GM23338 (cell line): ENCODE measurements around the gene ATN1. TPM values are rescaled to one million over a fixed set of nuclear protein-coding genes. Genes with fewer than 3 reads are reported as not detected.

Experiments used
- ATAC-seq: fragments of 200-7000 bp; cut with Tn5 transposase; 3 replicates; pipeline ENCODE4 v1.9.1; 2020
- DNase-seq: peaks from one replicate; pipeline ENCODE4 v3.0.0-alpha.2; 2015; ENCODE audit warnings: low spot score
- H2AFZ ChIP-seq: fragments of 200-600 bp; sonication (generic); 2 replicates; pipeline ENCODE4 v1.8.0; 2016; ENCODE audit warnings: antibody characterized with exemption, mild to moderate bottlenecking, moderate library complexity
- H3F3A ChIP-seq: fragments of 200-600 bp; sonication (generic); replicated peaks from 2 replicates; pipeline ENCODE4 v1.8.0; 2017; ENCODE audit warnings: antibody characterized with exemption, mixed run types, low read depth
- H3K27ac ChIP-seq: fragments of 200-600 bp; sonication (generic); 2 replicates; pipeline ENCODE4 v1.6.1; 2016; ENCODE audit warnings: low read depth
- H3K27me3 ChIP-seq: fragments of 200-600 bp; sonication (generic); 2 replicates; pipeline ENCODE4 v1.8.0; 2016; ENCODE audit warnings: mild to moderate bottlenecking, mixed run types, moderate library complexity; ENCODE audit not compliant: insufficient read depth
- H3K36me3 ChIP-seq: fragments of 200-600 bp; sonication (generic); 2 replicates; pipeline ENCODE4 v1.8.0; 2016; ENCODE audit warnings: mild to moderate bottlenecking; ENCODE audit not compliant: insufficient read depth
- H3K4me1 ChIP-seq: fragments of 200-600 bp; sonication (generic); 2 replicates; pipeline ENCODE4 v1.8.0; 2016; ENCODE audit warnings: mild to moderate bottlenecking, moderate library complexity; ENCODE audit not compliant: insufficient read depth
- H3K4me2 ChIP-seq: fragments of 200-600 bp; sonication (generic); 2 replicates; pipeline ENCODE4 v1.7.1; 2017; ENCODE audit warnings: mixed run types
- H3K4me3 ChIP-seq: fragments of 200-600 bp; sonication (generic); 2 replicates; pipeline ENCODE4 v1.6.1; 2016; ENCODE audit warnings: mixed run types
- H3K79me2 ChIP-seq: fragments of 200-600 bp; sonication (generic); replicated peaks from 2 replicates; pipeline ENCODE4 v1.8.0; 2017; ENCODE audit warnings: mild to moderate bottlenecking; ENCODE audit not compliant: insufficient read depth
- H3K9me2 ChIP-seq: fragments of 200-600 bp; sonication (generic); 2 replicates; pipeline ENCODE4 v1.8.0; 2017; ENCODE audit not compliant: insufficient read depth
- H4K20me1 ChIP-seq: fragments of 200-600 bp; sonication (generic); replicated peaks from 2 replicates; pipeline ENCODE4 v1.8.0; 2017; ENCODE audit warnings: mild to moderate bottlenecking; ENCODE audit not compliant: insufficient read depth
- H3K27ac Mint-ChIP-seq: 2 replicates; pipeline ENCODE4 v1.8.0; 2020; ENCODE audit warnings: inconsistent platforms, mild to moderate bottlenecking, moderate library complexity, mixed read lengths
- H3K27me3 Mint-ChIP-seq: 3 replicates; pipeline ENCODE4 v1.8.0; 2022; ENCODE audit warnings: low read depth, mild to moderate bottlenecking, moderate library complexity, mixed read lengths, inconsistent platforms; ENCODE audit not compliant: insufficient read depth, poor library complexity
- H3K36me3 Mint-ChIP-seq: 3 replicates; pipeline ENCODE4 v1.8.0; 2021; ENCODE audit warnings: low read depth, mild to moderate bottlenecking, inconsistent platforms, moderate library complexity, mixed read lengths
- H3K4me1 Mint-ChIP-seq: 3 replicates; pipeline ENCODE4 v1.8.0; 2020; ENCODE audit warnings: mild to moderate bottlenecking, inconsistent platforms, mixed read lengths
- H3K4me3 Mint-ChIP-seq: 3 replicates; pipeline ENCODE4 v1.8.0; 2021; ENCODE audit warnings: moderate library complexity, mild to moderate bottlenecking, inconsistent platforms, mixed read lengths
- H3K9me3 Mint-ChIP-seq: 3 replicates; pipeline ENCODE4 v1.8.0; 2020; ENCODE audit warnings: moderate library complexity, mild to moderate bottlenecking, inconsistent platforms, mixed read lengths
- CREB1 ChIP-seq: fragments of 250-450 bp; sonication (Bioruptor Pico); IDR thresholded peaks from 2 replicates; pipeline ENCODE4 v1.5.0; 2020; ENCODE audit warnings: low read depth, mild to moderate bottlenecking, moderate library complexity
- ETS1 ChIP-seq: IDR thresholded peaks from 2 replicates; pipeline ENCODE4 v1.6.1; 2016; ENCODE audit warnings: antibody characterized with exemption
- EZH2 ChIP-seq: fragments of 200-600 bp; sonication (generic); IDR thresholded peaks from one replicate; pipeline ENCODE4 v1.8.0; 2017; ENCODE audit warnings: antibody characterized with exemption, mild to moderate bottlenecking, low read depth; ENCODE audit not compliant: unreplicated experiment
- EZH2phosphoT487 ChIP-seq: fragments of 200-600 bp; sonication (generic); IDR thresholded peaks from one replicate; pipeline ENCODE4 v1.8.1; 2018; ENCODE audit warnings: antibody characterized with exemption; ENCODE audit not compliant: unreplicated experiment
- JUNB ChIP-seq: IDR thresholded peaks from one replicate; pipeline ENCODE4 v1.6.1; 2016; ENCODE audit warnings: antibody characterized with exemption; ENCODE audit not compliant: unreplicated experiment
- NANOG ChIP-seq: IDR thresholded peaks from 2 replicates; pipeline ENCODE4 v1.6.1; 2016; ENCODE audit warnings: antibody characterized with exemption, borderline replicate concordance
- POLR2AphosphoS5 ChIP-seq: IDR thresholded peaks from 2 replicates; pipeline ENCODE4 v1.6.1; 2016; ENCODE audit warnings: antibody characterized with exemption, low read depth
- STAT1 ChIP-seq: IDR thresholded peaks from one replicate; pipeline ENCODE4 v1.6.1; 2016; ENCODE audit warnings: antibody characterized with exemption; ENCODE audit not compliant: unreplicated experiment
- ZNF114 ChIP-seq: fragments of 250-450 bp; sonication (Bioruptor Pico); IDR thresholded peaks from 2 replicates; pipeline ENCODE4 v1.5.0; 2020; ENCODE audit warnings: mild to moderate bottlenecking, moderate library complexity
- polyA plus RNA-seq: library from polyadenylated mRNA; unstranded; fragments of >200 nt; fragmentation: Nextera tagmentation; extraction: Ambion mirVana; gene quantifications from 2 replicates; pipeline ENCODE4 v1.2.1, GENCODE V29; 2016
- total RNA-seq: library from RNA; depleted of rRNA; stranded (reverse); fragments of >200 nt; shearing (Covaris generic); gene quantifications from 2 replicates; pipeline ENCODE4 v1.2.3, GENCODE V29; 2014
- TF ChIP-seq, protein P1 (sequence below): IDR thresholded peaks from one replicate; pipeline ENCODE4 v1.6.1; 2018; ENCODE audit warnings: antibody characterized with exemption; ENCODE audit not compliant: unreplicated experiment

The ATN1 gene
- total and polyA plus RNA-seq, 2 experiments from 2014 or later: 27.2 to 49.6 TPM

DNA sequence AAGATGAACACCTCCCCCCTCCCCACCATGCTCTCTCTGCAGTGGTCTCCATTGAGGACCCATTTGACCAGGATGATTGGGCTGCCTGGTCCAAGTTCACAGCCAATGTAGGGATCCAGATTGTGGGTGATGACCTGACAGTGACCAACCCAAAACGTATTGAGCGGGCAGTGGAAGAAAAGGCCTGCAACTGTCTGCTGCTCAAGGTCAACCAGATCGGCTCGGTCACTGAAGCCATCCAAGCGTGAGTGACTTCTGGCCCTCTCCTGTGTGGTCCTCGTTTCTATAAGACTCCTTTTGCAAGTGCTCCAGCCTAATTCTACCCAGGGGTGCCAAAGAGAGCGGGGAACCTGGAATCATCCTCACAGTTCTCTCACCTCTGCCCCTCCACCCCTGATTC is 6.2 kb upstream of the ATN1 start (continued):
- TF ChIP-seq ETS1 (no peak), NANOG (no peak), JUNB (no peak), EZH2 (no peak), POLR2AphosphoS5 (no peak), STAT1 (no peak), EZH2phosphoT487 (no peak), ZNF114 (CRISPR knock-in tag) (no peak)

GRCh38 chr12:6921996-6922946 is 5.5 kb upstream of the ATN1 start:
- Histone ChIP-seq H3K4me3 (no peak overlapping the region), H3K4me2 (no peak overlapping the region), H3K79me2 (peaks cover 6% of the 10 kb centered on the region), H4K20me1 (no peaks in the 10 kb centered on the region), H3F3A (peaks cover 24% of the 10 kb centered on the region), H3K27ac (no peak overlapping the region), H2AFZ (no peak overlapping the region), H3K4me1 (peaks cover 28% of the 10 kb centered on the region), H3K9me2 (no peaks in the 10 kb centered on the region), H3K36me3 (no peaks in the 10 kb centered on the region; the same call in none of the 2 replicates), H3K27me3 (no peaks in the 10 kb centered on the region)
- TF ChIP-seq POLR2AphosphoS5 (no peak), EZH2 (no peak), CREB1 (CRISPR knock-in tag) (no peak)
- Mint-ChIP-seq H3K9me3 (no peaks in the 10 kb centered on the region; the same call in 1 of the 3 replicates), H3K27ac (peak overlapping the region; percentile 74; the same call in 1 of the 2 replicates), H3K36me3 (peaks cover 49% of the 10 kb centered on the region), H3K4me3 (no peak overlapping the region; the same call in 2 of the 3 replicates), H3K27me3 (peaks cover 30% of the 10 kb centered on the region), H3K4me1 (peaks cover 53% of the 10 kb centered on the region)
- no peak for DNase-seq
- ATAC-seq: no peak

DNA sequence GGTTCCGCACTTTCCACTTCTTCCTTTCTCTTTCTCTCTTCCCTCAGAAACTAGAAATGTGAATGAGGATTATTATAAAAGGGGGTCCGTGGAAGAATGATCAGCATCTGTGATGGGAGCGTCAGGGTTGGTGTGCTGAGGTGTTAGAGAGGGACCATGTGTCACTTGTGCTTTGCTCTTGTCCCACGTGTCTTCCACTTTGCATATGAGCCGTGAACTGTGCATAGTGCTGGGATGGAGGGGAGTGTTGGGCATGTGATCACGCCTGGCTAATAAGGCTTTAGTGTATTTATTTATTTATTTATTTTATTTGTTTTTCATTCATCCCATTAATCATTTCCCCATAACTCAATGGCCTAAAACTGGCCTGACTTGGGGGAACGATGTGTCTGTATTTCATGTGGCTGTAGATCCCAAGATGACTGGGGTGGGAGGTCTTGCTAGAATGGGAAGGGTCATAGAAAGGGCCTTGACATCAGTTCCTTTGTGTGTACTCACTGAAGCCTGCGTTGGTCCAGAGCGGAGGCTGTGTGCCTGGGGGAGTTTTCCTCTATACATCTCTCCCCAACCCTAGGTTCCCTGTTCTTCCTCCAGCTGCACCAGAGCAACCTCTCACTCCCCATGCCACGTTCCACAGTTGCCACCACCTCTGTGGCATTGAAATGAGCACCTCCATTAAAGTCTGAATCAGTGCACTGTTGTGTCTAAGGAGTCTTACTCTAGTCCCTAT is 4.6 kb upstream of the ATN1 start:
- Histone ChIP-seq H2AFZ (no peak overlapping the region), H3K79me2 (peaks cover 6% of the 10 kb centered on the region), H3K27me3 (no peaks in the 10 kb centered on the region), H3K27ac (no peak overlapping the region), H4K20me1 (no peaks in the 10 kb centered on the region), H3F3A (peaks cover 24% of the 10 kb centered on the region), H3K4me1 (peaks cover 28% of the 10 kb centered on the region), H3K4me2 (no peak overlapping the region), H3K36me3 (no peaks in the 10 kb centered on the region; the same call in none of the 2 replicates), H3K9me2 (no peaks in the 10 kb centered on the region), H3K4me3 (no peak overlapping the region)
- Mint-ChIP-seq H3K4me3 (no peak overlapping the region; the same call in 2 of the 3 replicates), H3K4me1 (peaks cover 53% of the 10 kb centered on the region), H3K27ac (no peak overlapping the region), H3K27me3 (peaks cover 30% of the 10 kb centered on the region), H3K36me3 (peaks cover 42% of the 10 kb centered on the region), H3K9me3 (no peaks in the 10 kb centered on the region; the same call in 1 of the 3 replicates)
- ATAC-seq (no peak), DNase-seq (no peak)
- TF ChIP-seq EZH2: no peak
- TF ChIP-seq POLR2AphosphoS5: no peak
- TF ChIP-seq CREB1 (CRISPR knock-in tag): no peak
- no peak for TF ChIP-seq JUNB
- TF ChIP-seq, protein P1, sequence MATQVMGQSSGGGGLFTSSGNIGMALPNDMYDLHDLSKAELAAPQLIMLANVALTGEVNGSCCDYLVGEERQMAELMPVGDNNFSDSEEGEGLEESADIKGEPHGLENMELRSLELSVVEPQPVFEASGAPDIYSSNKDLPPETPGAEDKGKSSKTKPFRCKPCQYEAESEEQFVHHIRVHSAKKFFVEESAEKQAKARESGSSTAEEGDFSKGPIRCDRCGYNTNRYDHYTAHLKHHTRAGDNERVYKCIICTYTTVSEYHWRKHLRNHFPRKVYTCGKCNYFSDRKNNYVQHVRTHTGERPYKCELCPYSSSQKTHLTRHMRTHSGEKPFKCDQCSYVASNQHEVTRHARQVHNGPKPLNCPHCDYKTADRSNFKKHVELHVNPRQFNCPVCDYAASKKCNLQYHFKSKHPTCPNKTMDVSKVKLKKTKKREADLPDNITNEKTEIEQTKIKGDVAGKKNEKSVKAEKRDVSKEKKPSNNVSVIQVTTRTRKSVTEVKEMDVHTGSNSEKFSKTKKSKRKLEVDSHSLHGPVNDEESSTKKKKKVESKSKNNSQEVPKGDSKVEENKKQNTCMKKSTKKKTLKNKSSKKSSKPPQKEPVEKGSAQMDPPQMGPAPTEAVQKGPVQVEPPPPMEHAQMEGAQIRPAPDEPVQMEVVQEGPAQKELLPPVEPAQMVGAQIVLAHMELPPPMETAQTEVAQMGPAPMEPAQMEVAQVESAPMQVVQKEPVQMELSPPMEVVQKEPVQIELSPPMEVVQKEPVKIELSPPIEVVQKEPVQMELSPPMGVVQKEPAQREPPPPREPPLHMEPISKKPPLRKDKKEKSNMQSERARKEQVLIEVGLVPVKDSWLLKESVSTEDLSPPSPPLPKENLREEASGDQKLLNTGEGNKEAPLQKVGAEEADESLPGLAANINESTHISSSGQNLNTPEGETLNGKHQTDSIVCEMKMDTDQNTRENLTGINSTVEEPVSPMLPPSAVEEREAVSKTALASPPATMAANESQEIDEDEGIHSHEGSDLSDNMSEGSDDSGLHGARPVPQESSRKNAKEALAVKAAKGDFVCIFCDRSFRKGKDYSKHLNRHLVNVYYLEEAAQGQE: no peak
- TF ChIP-seq ETS1: no peak
